ENCODE measurements around the gene SLAIN2. TPM values are rescaled to one million over a fixed set of nuclear protein-coding genes. Genes with fewer than 3 reads are reported as not detected.

Gene SLAIN2
- total RNA-seq, 1 experiment from 2014 or later = 30.8 TPM

DNA sequence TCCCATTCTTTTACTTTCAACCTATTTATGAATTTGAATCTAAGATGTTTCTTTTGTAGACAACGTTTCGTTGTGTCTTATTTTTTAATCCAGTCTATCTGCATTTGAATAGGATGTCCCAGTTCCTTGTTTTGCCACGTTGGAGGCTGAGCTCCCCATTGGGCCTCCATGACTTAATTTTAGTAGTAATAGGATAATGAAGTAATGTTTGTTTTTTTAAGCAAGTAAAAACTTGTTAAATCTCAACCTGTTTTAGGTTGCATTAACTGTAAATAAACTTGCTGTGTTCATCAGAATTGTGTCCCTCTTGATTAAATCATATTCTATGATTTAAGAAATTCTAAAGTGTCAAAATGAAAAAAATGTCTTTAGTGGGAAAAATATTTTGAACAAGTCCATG lies 25.3 kb downstream of the SLAIN2 start:
- H3K23ac ChIP-seq (ENCODE audit: insufficient read length, low read depth, low read length) = no peak overlapping the region
- TF ChIP-seq CTCF (conservative IDR thresholded peaks at IDR 0.05) = no peak
- H2BK120ac ChIP-seq (ENCODE audit: low read depth, low read length, poor library complexity, severe bottlenecking) = no peak overlapping the region
- H3K27me3 ChIP-seq (ENCODE audit: insufficient read depth, low read length) = no peaks in the 10 kb centered on the region
- H3K4ac ChIP-seq (ENCODE audit: low read depth, low read length) = no peak overlapping the region
- no peak overlapping the region for H3K9ac ChIP-seq (ENCODE audit: extremely low read depth, insufficient read length, low read length)
- no peak overlapping the region for H3K14ac ChIP-seq (ENCODE audit: insufficient read depth, low read length)
- H3K56ac ChIP-seq (ENCODE audit: insufficient read length, low read depth, low read length) = no peak overlapping the region
- H3K27ac Mint-ChIP-seq = no peak overlapping the region
- no peak overlapping the region for H2BK15ac ChIP-seq (ENCODE audit: low read depth, low read length)
- no peaks in the 10 kb centered on the region for H4K20me1 ChIP-seq (ENCODE audit: control insufficient read depth, insufficient read depth, insufficient read length)
- no peaks in the 10 kb centered on the region for H3K23me2 ChIP-seq (ENCODE audit: insufficient read length, low read depth, low read length, poor library complexity, severe bottlenecking)
- H2BK12ac ChIP-seq (ENCODE audit: insufficient read length, low read depth, low read length) = no peak overlapping the region
- no peaks in the 10 kb centered on the region for H3K79me1 ChIP-seq (ENCODE audit: insufficient read depth, low read depth, low read length, poor library complexity, severe bottlenecking)
- no peak overlapping the region for H2BK20ac ChIP-seq (ENCODE audit: low read depth, low read length, poor library complexity, severe bottlenecking)
- no peak overlapping the region for H4K8ac ChIP-seq (replicated peaks; ENCODE audit: insufficient read length, low read depth, low read length)
- no peak for DNase-seq
- H3K18ac ChIP-seq (ENCODE audit: insufficient read length, low read depth, low read length) = no peak overlapping the region
- no peaks in the 10 kb centered on the region for H3K4me1 ChIP-seq (ENCODE audit: insufficient read depth, low read length)
- H2BK5ac ChIP-seq (ENCODE audit: insufficient read length, low read length) = no peak overlapping the region
- H3K79me2 ChIP-seq (ENCODE audit: insufficient read depth, low read length) = peaks cover 5% of the 10 kb centered on the region; the same call in 1 of the 2 replicates
- peaks cover 8 to 30% (median 14%) of the 10 kb centered on the region in 3 experiments for H3K36me3 Mint-ChIP-seq (ENCODE audit: insufficient read depth in 1 of 3, low read depth in 3 of 3)
- H3K4me1 Mint-ChIP-seq = peaks cover 33% of the 10 kb centered on the region in 2 experiments
- no peaks in the 10 kb centered on the region for H3K27me3 Mint-ChIP-seq (ENCODE audit: low read depth)
- no peaks in the 10 kb centered on the region for H3K9me3 ChIP-seq (ENCODE audit: control insufficient read depth, low read depth, low read length)
- H2AFZ ChIP-seq (ENCODE audit: low read length) = no peak overlapping the region
- H3K27ac ChIP-seq (ENCODE audit: insufficient read length, low read depth, low read length) = no peak overlapping the region
- WGBS (ENCODE audit: extremely low coverage, insufficient read length, low lambda C conversion rate) = no CpG with 5 or more reads among the region's 3 CpGs
- no peak overlapping the region for H3K4me2 ChIP-seq (ENCODE audit: insufficient read depth, insufficient read length, low read length)
- H4K91ac ChIP-seq (ENCODE audit: insufficient read length, low read depth, low read length) = no peak overlapping the region
- H4K5ac ChIP-seq (ENCODE audit: insufficient read length, low read depth, low read length) = no peak overlapping the region
- H3K9me3 Mint-ChIP-seq = peaks cover 12 to 17% of the 10 kb centered on the region in 2 experiments
- H3K4me3 Mint-ChIP-seq = no peak overlapping the region
- no peak overlapping the region for H2AK5ac ChIP-seq (ENCODE audit: insufficient read length, low read length)
- no peak overlapping the region for H3T11ph ChIP-seq (ENCODE audit: low read length)

All from H9 (cell line).